ENCODE results near the gene LTBP3. TPM values are rescaled to one million over a fixed set of nuclear protein-coding genes. Genes with fewer than 3 reads are reported as not detected.

The LTBP3 gene
- total RNA-seq, result 100 to 1,000 TPM in 2 of 4 donors, 10 to 100 TPM in 2; 48.7 to 467 (median 140) TPM

DNA sequence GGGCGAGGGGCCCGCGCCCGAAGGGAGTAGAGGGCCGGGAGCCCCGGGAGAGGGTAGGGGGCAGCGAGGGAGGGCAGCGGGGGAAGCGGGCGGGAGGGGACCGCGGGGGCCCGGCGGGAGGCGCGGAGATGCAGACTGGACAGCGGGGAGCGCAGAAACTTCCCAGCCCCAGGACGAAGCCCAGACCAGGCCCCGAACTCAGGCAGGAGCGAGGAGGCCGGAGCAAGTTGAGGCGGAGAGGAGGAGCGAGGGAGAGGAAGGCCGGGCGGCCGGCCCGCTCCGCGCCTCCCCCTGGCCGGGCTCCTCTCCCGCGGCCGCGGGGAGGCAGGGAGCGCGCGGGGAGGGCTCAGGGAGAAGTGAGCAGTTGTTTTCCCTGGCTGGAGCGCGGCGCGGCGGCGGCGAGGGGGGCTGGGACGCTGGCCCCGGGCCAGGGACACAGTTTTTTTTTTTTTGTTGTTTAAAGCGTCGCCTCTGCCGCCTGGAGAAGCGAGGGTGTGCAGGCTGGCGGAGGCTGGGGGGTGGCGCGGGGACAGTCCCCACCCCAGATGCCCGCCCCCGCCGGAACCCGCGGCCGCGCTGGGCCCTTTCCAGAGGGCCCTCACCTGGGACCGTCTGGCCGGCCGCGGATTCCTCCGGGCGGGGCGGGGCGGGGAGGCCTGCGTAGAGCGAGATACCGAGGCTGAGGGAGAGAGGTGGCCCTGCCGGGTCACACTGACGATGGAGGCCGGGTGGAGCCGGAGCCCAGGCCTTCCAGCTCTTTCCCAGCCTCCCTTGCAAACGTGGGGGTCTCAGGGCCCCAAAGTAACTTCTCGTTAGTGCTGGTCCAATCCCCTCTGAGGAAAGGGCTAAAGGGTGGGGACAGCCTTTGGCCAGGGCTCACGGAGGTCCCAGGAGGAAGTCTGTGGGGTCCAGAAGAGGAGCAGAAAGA lies at the start of gene LTBP3:
TSS of gene LTBP3 (minus strand) at position 358 of the 928 bp plus-strand sequence. CDS start 400 bp downstream, outside the sequence.
- Histone ChIP-seq H3K27me3 (no peaks in the 10 kb centered on the region), H3K27ac (peak within 1 kb of the TSS; percentile 85 to 92 (median 89)), H3K4me3 (peak within 1 kb of the TSS; percentile 55 to 60 (median 58)), H3K36me3 (no peaks in the 10 kb centered on the region), H3K9me3 (no peaks in the 10 kb centered on the region), H3K4me1 (peaks cover 34 to 69% (median 52%) of the 10 kb centered on the region in 4 donors)
- DNase-seq, result peak; percentile 77
- intact Hi-C loops (cut with DNase I; ENCODE audit: low total_unique reads) (no loop called here), in situ Hi-C loops (cut with MboI; ENCODE audit: low pct_ligation_motif_present in 1 of 4, low pct_unique_long_range_greater_than_20kb in 1 of 4, low sequenced_read_pairs in 3 of 4) (no loop called here)
- TF ChIP-seq POLR2AphosphoS5 (IDR thresholded peaks at IDR 0.05), result peak; percentile 32 to 65 (median 35)
- TF ChIP-seq EP300 (IDR thresholded peaks at IDR 0.05; ENCODE audit: low read depth), result no peak
- TF ChIP-seq POLR2A (IDR thresholded peaks at IDR 0.05), result peak; percentile 21
- 0 to 2% methylated on average over 5 to 59 of the region's 79 CpGs for WGBS, 2 donors (ENCODE audit: low coverage in 1 of 2)

DNA sequence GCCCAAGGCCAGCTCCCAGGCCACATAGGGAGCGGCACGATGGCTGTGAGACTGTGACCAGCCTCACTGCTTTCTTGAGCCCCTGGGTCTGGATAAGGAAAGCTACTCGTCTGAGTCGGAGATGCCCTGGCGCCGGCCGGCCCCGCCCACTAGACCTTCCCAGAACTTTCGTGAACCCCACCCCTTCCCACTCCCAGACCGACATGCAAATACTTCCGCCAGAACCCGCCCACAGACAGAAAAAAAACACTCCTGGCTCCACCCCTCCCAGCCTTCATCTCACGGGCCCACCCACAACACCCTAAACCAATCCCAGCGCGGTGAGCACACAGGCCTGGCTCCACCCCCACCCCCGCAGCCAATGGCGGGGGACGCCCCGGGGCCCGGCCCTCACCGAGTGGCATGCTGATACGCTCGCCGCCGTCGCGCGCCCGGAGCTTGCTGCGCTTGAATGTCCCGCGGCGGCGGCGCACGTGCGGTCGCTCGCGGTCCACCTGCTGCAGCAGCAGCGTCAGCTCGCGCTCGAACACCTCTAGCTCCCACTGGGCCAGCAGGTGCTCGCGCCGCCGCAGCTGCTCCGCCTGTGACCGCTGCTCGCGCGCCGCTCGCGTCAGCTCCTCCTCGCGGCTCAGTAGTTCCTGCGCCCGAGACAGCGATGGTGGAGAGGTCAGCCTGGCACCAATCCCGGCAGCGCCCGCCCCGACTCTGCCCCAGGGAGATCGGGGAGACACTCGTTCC lies 48.9 kb upstream of the LTBP3 start:
- H3K9me3 ChIP-seq, result no peaks in the 10 kb centered on the region
- H3K4me1 ChIP-seq, result peaks cover 19 to 50% (median 28%) of the 10 kb centered on the region in 4 donors
- peaks cover 0 to 19% (median 9%) of the 10 kb centered on the region in 4 donors for H3K36me3 ChIP-seq
- intact Hi-C loops (cut with DNase I; ENCODE audit: low total_unique reads) (no loop called here), in situ Hi-C loops (cut with MboI; ENCODE audit: low pct_ligation_motif_present in 1 of 4, low pct_unique_long_range_greater_than_20kb in 1 of 4, low sequenced_read_pairs in 3 of 4) (no loop called here)
- no peak for TF ChIP-seq POLR2A (IDR thresholded peaks at IDR 0.05)
- TF ChIP-seq POLR2AphosphoS5 (IDR thresholded peaks at IDR 0.05), result peak in 2 of 3 donors; percentile 30 to 31
- H3K4me3 ChIP-seq, result peak overlapping the region in 2 of 4 donors; percentile 9 to 27
- H3K27ac ChIP-seq, result peak overlapping the region; percentile 78 to 91 (median 78)
- 70% methylated on average over 67 of the region's 67 CpGs; no CpG with 5 or more reads in 1 of the 2 donors for WGBS, 2 donors (ENCODE audit: low coverage in 1 of 2)
- DNase-seq, result peak; percentile 91
- no peaks in the 10 kb centered on the region for H3K27me3 ChIP-seq

- WGBS, 2 donors (ENCODE audit: low coverage in 1 of 2), result 92% methylated on average over 1 of the region's 1 CpG; no CpG with 5 or more reads in 1 of the 2 donors
- no peak overlapping the region for H3K27ac ChIP-seq
- no peaks in the 10 kb centered on the region for H3K27me3 ChIP-seq
- peaks cover 0 to 19% (median 9%) of the 10 kb centered on the region in 4 donors for H3K36me3 ChIP-seq
- intact Hi-C loops (cut with DNase I; ENCODE audit: low total_unique reads) (no loop called here), in situ Hi-C loops (cut with MboI; ENCODE audit: low pct_ligation_motif_present in 1 of 4, low pct_unique_long_range_greater_than_20kb in 1 of 4, low sequenced_read_pairs in 3 of 4) (loop anchor here in 1 of 4 donors (5.0 kb wide), 1 partner anchor 62 kb away; no protein-coding TSS in a partner anchor)
- no peak overlapping the region for H3K4me3 ChIP-seq
- H3K4me1 ChIP-seq, result peaks cover 7 to 22% (median 12%) of the 10 kb centered on the region in 4 donors
- no peak for DNase-seq
- no peaks in the 10 kb centered on the region for H3K9me3 ChIP-seq
- TF ChIP-seq POLR2AphosphoS5 (IDR thresholded peaks at IDR 0.05) (no peak), POLR2A (IDR thresholded peaks at IDR 0.05) (no peak), EP300 (IDR thresholded peaks at IDR 0.05; ENCODE audit: low read depth) (no peak)
- TF ChIP-seq, protein P1, sequence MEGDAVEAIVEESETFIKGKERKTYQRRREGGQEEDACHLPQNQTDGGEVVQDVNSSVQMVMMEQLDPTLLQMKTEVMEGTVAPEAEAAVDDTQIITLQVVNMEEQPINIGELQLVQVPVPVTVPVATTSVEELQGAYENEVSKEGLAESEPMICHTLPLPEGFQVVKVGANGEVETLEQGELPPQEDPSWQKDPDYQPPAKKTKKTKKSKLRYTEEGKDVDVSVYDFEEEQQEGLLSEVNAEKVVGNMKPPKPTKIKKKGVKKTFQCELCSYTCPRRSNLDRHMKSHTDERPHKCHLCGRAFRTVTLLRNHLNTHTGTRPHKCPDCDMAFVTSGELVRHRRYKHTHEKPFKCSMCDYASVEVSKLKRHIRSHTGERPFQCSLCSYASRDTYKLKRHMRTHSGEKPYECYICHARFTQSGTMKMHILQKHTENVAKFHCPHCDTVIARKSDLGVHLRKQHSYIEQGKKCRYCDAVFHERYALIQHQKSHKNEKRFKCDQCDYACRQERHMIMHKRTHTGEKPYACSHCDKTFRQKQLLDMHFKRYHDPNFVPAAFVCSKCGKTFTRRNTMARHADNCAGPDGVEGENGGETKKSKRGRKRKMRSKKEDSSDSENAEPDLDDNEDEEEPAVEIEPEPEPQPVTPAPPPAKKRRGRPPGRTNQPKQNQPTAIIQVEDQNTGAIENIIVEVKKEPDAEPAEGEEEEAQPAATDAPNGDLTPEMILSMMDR (IDR thresholded peaks at IDR 0.05), result no peak
Measured at GRCh38 chr11:65604258-65604657, 46.1 kb upstream of the LTBP3 start.

GRCh38 chr11:65599955-65600246 lies 41.7 kb upstream of the LTBP3 start:
- 100% methylated on average over 6 of the region's 6 CpGs; no CpG with 5 or more reads in 1 of the 2 donors for WGBS, 2 donors (ENCODE audit: low coverage in 1 of 2)
- in situ Hi-C loops (cut with MboI; ENCODE audit: low pct_ligation_motif_present in 1 of 4, low pct_unique_long_range_greater_than_20kb in 1 of 4, low sequenced_read_pairs in 3 of 4), result loop anchor here in 1 of 4 donors (5.0 kb wide), 1 partner anchor 58 kb away; no protein-coding TSS in a partner anchor
- intact Hi-C loops (cut with DNase I; ENCODE audit: low total_unique reads), result no loop called here
- Histone ChIP-seq H3K27ac (no peak overlapping the region), H3K27me3 (no peaks in the 10 kb centered on the region), H3K4me3 (no peak overlapping the region), H3K9me3 (no peaks in the 10 kb centered on the region), H3K4me1 (peaks cover 0 to 9% (median 9%) of the 10 kb centered on the region in 4 donors), H3K36me3 (peaks cover 0 to 18% (median 7%) of the 10 kb centered on the region in 4 donors)
- TF ChIP-seq POLR2A (IDR thresholded peaks at IDR 0.05) (no peak), EP300 (IDR thresholded peaks at IDR 0.05; ENCODE audit: low read depth) (no peak), POLR2AphosphoS5 (IDR thresholded peaks at IDR 0.05) (no peak)
- TF ChIP-seq, protein P1 (IDR thresholded peaks at IDR 0.05), result no peak
- DNase-seq, result no peak

Data from transverse colon (tissue), 4 donors.